HepG2 (cell line): Measurements from ENCODE around the gene ANXA6. TPM values are rescaled to one million over a fixed set of nuclear protein-coding genes. Genes with fewer than 3 reads are reported as not detected.

Experiments used
- ATAC-seq: fragments of 200-7000 bp; cut with Tn5 transposase; 3 replicates; pipeline ENCODE4 v1.9.1; 2020; ENCODE audit warnings: mild to moderate bottlenecking, moderate library complexity
- BruUV-seq: library from RNA; stranded (reverse); fragments of 400-500 nt; replicated peaks from 2 replicates; lab custom pipeline; 2021; lab: Mats Ljungman, UMichigan
- CTCF ChIA-PET: fragments of 300-600 bp; formaldehyde crosslinking; extraction: SDS; loops from one replicate; lab custom pipeline; 2021; ENCODE audit warnings: low total read pairs, inconsistent platforms, low intra/inter-chr PET ratio; lab: Yijun Ruan, JAX
- POLR2A ChIA-PET: fragments of 350-600 bp; sonication (Branson Sonifier 250); formaldehyde crosslinking; loops from one replicate; lab custom pipeline; 2020; ENCODE audit warnings: antibody characterized with exemption, inconsistent platforms; lab: Yijun Ruan, JAX
- DNase-seq: peaks from one replicate; pipeline ENCODE4 v3.0.0-alpha.2; 2015; ENCODE audit warnings: low spot score
- FAIRE-seq: peaks from 3 replicates; lab custom pipeline; 2011; peaks lifted over from hg19 to GRCh38; lab: Jason Lieb, UNC
- H2AFZ ChIP-seq: one replicate; pipeline ENCODE4 v1.6.1; 2011; ENCODE audit warnings: low read length, inconsistent platforms
- H3K27ac ChIP-seq: fragments of 300-600 bp; 3 replicates; pipeline ENCODE4 v1.8.0; 2011; ENCODE audit warnings: mixed run types, mild to moderate bottlenecking, mixed read lengths, low read length, inconsistent platforms; ENCODE audit not compliant: insufficient read depth; ENCODE audit errors: extremely low read length
- H3K27me3 ChIP-seq, 2 experiments: fragments of 200-600 bp in 1 of 2; 2 replicates in 1 of 2; 3 replicates in 1 of 2; pipeline versions ENCODE4 v1.6.0 to v1.8.0; 2011; ENCODE audit warnings: low read length in 2 of 2, mild to moderate bottlenecking in 2 of 2, moderate library complexity in 2 of 2, inconsistent platforms in 1 of 2; ENCODE audit not compliant: insufficient read depth in 2 of 2, control insufficient read depth in 1 of 2
- H3K36me3 ChIP-seq, 2 experiments: fragments of 200-600 bp in 1 of 2; replicated peaks in 1 of 2; 2 replicates in 1 of 2; 3 replicates in 1 of 2; pipeline versions ENCODE4 v1.5.1 to v1.8.0; 2011; ENCODE audit warnings: low read length in 2 of 2, inconsistent platforms in 1 of 2; ENCODE audit not compliant: insufficient read depth in 2 of 2, control insufficient read depth in 1 of 2
- H3K4me1 ChIP-seq: 2 replicates; pipeline ENCODE4 v1.5.1; 2012; ENCODE audit warnings: low read length, inconsistent platforms; ENCODE audit not compliant: insufficient read depth
- H3K4me2 ChIP-seq: 2 replicates; pipeline ENCODE4 v1.6.0; 2011; ENCODE audit warnings: low read depth, low read length, inconsistent platforms
- H3K4me3 ChIP-seq, 3 experiments: fragments of 200-600 bp in 1 of 3; sonication (generic), shearing (Covaris generic) in 1 of 3; replicated peaks in 1 of 3; 2 replicates each; pipeline ENCODE4 v1.5.1; 2011 to 2016; ENCODE audit warnings: low read length in 3 of 3, inconsistent platforms in 2 of 3, low read depth in 2 of 3, mild to moderate bottlenecking in 2 of 3, control low read depth in 1 of 3, mixed read lengths in 1 of 3; ENCODE audit not compliant: insufficient read depth in 1 of 3
- H3K79me2 ChIP-seq: one replicate; pipeline ENCODE4 v1.6.1; 2011; ENCODE audit warnings: low read length, inconsistent platforms; ENCODE audit not compliant: insufficient read depth
- H3K9ac ChIP-seq: 2 replicates; pipeline ENCODE4 v1.6.0; 2011; ENCODE audit warnings: mild to moderate bottlenecking, low read depth, low read length, inconsistent platforms; ENCODE audit not compliant: insufficient read depth
- H3K9me3 ChIP-seq: 2 replicates; pipeline ENCODE4 v1.5.1; 2012; ENCODE audit warnings: mild to moderate bottlenecking, low read length
- H4K20me1 ChIP-seq: 2 replicates; pipeline ENCODE4 v1.6.0; 2011; ENCODE audit warnings: inconsistent platforms, mild to moderate bottlenecking, low read length, moderate library complexity; ENCODE audit not compliant: insufficient read depth
- EEA1 ChIP-seq: sonication (generic); formaldehyde crosslinking; IDR thresholded peaks from 2 replicates; pipeline ENCODE4 v1.5.1; 2020; ENCODE audit warnings: mild to moderate bottlenecking, missing genetic modification reagents, borderline replicate concordance
- IRF2 ChIP-seq: IDR thresholded peaks from 2 replicates; pipeline ENCODE4 v1.6.1; 2018; ENCODE audit warnings: missing genetic modification reagents, missing compliant biosample characterization
- U2AF1 ChIP-seq: fragments of 200-400 bp; formaldehyde crosslinking; optimal IDR thresholded peaks from 2 replicates; pipeline ENCODE3; 2017; ENCODE audit warnings: mild to moderate bottlenecking, low read depth, low read length
- WIZ ChIP-seq: sonication (generic); formaldehyde crosslinking; IDR thresholded peaks from 2 replicates; pipeline ENCODE4 v1.5.1; 2020; ENCODE audit warnings: mild to moderate bottlenecking, missing genetic modification reagents
- ZMYM2 ChIP-seq: sonication (generic); formaldehyde crosslinking; IDR thresholded peaks from 2 replicates; pipeline ENCODE4 v1.8.0; 2022; ENCODE audit warnings: mild to moderate bottlenecking, missing genetic modification reagents
- ZNF253 ChIP-seq: sonication (generic); formaldehyde crosslinking; IDR thresholded peaks from 2 replicates; pipeline ENCODE4 v1.8.0; 2022; ENCODE audit warnings: mild to moderate bottlenecking, missing genetic modification reagents, borderline replicate concordance
- ZNF329 ChIP-seq: sonication (generic); formaldehyde crosslinking; IDR thresholded peaks from 2 replicates; pipeline ENCODE4 v1.9.0; 2021; ENCODE audit warnings: low read depth, mild to moderate bottlenecking, missing genetic modification reagents
- ZNF441 ChIP-seq: sonication (generic); formaldehyde crosslinking; IDR thresholded peaks from 2 replicates; pipeline ENCODE4 v1.7.0; 2021; ENCODE audit warnings: missing genetic modification reagents, borderline replicate concordance
- ZNF605 ChIP-seq: sonication (generic); formaldehyde crosslinking; IDR thresholded peaks from 2 replicates; pipeline ENCODE4 v1.8.0; 2022; ENCODE audit warnings: mild to moderate bottlenecking, missing genetic modification reagents
- ZNF619 ChIP-seq: sonication (generic); formaldehyde crosslinking; IDR thresholded peaks from 2 replicates; pipeline ENCODE4 v1.4.0; 2020; ENCODE audit warnings: mild to moderate bottlenecking, missing genetic modification reagents
- ZNF841 ChIP-seq: sonication (generic); formaldehyde crosslinking; IDR thresholded peaks from 2 replicates; pipeline ENCODE4 v1.8.1; 2023; ENCODE audit warnings: missing genetic modification reagents, borderline replicate concordance
- WGBS: methylation state at CpG from one replicate; pipeline ENCODE4 v1.1.6; 2017; ENCODE audit warnings: low lambda C conversion rate; 5-methylcytosine and 5-hydroxymethylcytosine counted together
- in situ Hi-C: cut with HindIII; loops from 2 replicates; pipeline ENCODE4 v1.10.0; 2017; ENCODE audit warnings: low pct_unique_long_range_greater_than_20kb; ENCODE audit not compliant: extremely low pct_ligation_motif_present
- intact Hi-C: fragments of 100-400 bp; cut with micrococcal nuclease; formaldehyde crosslinking; loops from one replicate; pipeline ENCODE4 v1.10.0; 2022; ENCODE audit not compliant: unreplicated experiment
- polyA plus RNA-seq, 8 experiments: library from polyadenylated mRNA; depleted of rRNA in 3 of 8; stranded (reverse) in 7 of 8; unstranded in 1 of 8; fragments of >200 nt; fragmentation: Illumina TruSeq in 4 of 8; extraction: Trizol in 4 of 8; gene quantifications; 2 replicates each; pipeline versions ENCODE4 v1.2.1 to v1.2.3, GENCODE V29; 2011 to 2016; ENCODE audit warnings: low read depth in 4 of 8, missing spikeins in 1 of 8, mixed read lengths in 1 of 8; ENCODE audit not compliant: insufficient read depth in 1 of 8
- total RNA-seq, 5 experiments: library from RNA; depleted of rRNA; stranded (reverse); fragments of >200 nt; fragmentation: Illumina TruSeq; extraction: Trizol; gene quantifications; 2 replicates each; pipeline ENCODE4 v1.2.3, GENCODE V29; 2016; ENCODE audit warnings: low read depth in 1 of 5
- TF ChIP-seq, protein P1 (sequence below), 2 experiments: sonication (generic) in 1 of 2; formaldehyde crosslinking in 1 of 2; IDR thresholded peaks; 2 replicates each; pipeline versions ENCODE4 v1.6.1 to v1.9.0; 2014 to 2022; ENCODE audit warnings: antibody characterized with exemption in 1 of 2, borderline replicate concordance in 1 of 2, inconsistent platforms in 1 of 2, low read depth in 1 of 2, missing genetic modification reagents in 1 of 2
- TF ChIP-seq, protein P2 (sequence below): IDR thresholded peaks from 2 replicates; pipeline ENCODE4 v1.6.1; 2016; ENCODE audit warnings: missing compliant biosample characterization, missing genetic modification reagents, borderline replicate concordance

ANXA6 gene
- total and polyA plus RNA-seq, 2 of the 13 experiments (the other 11 are each of a cell fraction or from before 2014, with no cell fraction given): 103 to 125 TPM

DNA sequence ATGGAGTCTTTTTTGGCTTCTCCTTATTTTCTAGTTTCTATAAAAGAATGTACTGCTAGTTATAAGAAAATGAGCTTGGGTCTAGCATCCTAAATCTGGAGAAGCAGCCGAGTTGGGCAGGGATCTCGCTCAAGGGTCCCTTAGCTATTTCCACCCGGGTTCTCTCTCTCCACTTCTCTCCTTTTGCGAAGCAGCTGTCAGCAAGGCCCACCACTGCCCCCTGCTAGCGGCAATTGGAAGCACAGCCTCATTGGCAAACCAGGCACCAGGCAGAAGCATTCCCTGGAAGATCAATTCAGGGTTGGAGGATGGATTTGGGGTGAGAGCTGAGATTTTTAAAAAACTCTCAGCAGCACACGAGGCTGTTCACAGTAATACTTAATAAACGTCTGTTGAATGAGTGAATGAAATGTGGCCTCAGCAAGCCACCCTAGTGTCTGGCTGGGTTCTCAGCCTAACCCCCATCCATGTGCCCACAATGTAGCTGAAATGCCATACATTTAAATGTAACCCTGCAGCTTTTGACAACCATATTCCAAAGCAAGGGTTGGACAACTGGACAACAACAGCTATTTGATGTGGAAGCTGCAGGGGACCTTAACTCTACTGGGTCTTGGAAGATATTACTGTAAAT, 42.2 kb downstream of the ANXA6 start (continued):
- TF ChIP-seq, protein P1, sequence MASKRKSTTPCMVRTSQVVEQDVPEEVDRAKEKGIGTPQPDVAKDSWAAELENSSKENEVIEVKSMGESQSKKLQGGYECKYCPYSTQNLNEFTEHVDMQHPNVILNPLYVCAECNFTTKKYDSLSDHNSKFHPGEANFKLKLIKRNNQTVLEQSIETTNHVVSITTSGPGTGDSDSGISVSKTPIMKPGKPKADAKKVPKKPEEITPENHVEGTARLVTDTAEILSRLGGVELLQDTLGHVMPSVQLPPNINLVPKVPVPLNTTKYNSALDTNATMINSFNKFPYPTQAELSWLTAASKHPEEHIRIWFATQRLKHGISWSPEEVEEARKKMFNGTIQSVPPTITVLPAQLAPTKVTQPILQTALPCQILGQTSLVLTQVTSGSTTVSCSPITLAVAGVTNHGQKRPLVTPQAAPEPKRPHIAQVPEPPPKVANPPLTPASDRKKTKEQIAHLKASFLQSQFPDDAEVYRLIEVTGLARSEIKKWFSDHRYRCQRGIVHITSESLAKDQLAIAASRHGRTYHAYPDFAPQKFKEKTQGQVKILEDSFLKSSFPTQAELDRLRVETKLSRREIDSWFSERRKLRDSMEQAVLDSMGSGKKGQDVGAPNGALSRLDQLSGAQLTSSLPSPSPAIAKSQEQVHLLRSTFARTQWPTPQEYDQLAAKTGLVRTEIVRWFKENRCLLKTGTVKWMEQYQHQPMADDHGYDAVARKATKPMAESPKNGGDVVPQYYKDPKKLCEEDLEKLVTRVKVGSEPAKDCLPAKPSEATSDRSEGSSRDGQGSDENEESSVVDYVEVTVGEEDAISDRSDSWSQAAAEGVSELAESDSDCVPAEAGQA (IDR thresholded peaks at IDR 0.05; ENCODE audit: low read depth): no peak
- TF ChIP-seq, protein P1 (CRISPR knock-in tag; IDR thresholded peaks at IDR 0.05; ENCODE audit: borderline replicate concordance): no peak
- TF ChIP-seq IRF2 (CRISPR knock-in tag): peak; percentile 37; the same call in 1 of the 2 replicates
- TF ChIP-seq, all 625 proteins: peak for 16

DNA sequence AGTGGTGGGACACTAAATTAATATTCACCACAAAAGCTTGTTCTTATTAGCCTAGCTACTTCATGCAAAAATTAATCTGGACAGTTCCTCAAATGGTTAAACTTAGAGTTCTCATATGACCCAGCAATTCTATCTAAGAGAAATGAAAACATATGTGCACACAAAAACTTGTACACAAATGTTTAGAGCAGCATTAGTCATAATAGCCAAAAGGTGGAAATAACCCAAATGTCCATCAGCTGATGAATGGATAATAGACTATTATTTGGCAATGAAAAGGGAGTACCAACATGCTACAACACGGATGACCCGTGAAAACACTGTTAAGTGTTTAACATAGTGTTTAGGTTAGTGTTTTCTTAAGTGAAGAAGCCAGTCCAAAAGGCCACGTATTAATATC, 43.9 kb downstream of the ANXA6 start:
- BruUV-seq: no TSS peak
- in situ Hi-C loops (no loop called here), intact Hi-C loops (no loop called here)
- no peak for ATAC-seq
- Histone ChIP-seq H3K27me3 (no peaks in the 10 kb centered on the region; a peak in 1 of 5 replicates), H4K20me1 (no peaks in the 10 kb centered on the region), H3K4me3 (no peak overlapping the region), H3K27ac (no peak overlapping the region), H3K36me3 (peaks cover 12 to 51% of the 10 kb centered on the region in 2 experiments; a peak in 4 of 5 replicates), H2AFZ (no peak overlapping the region), H3K79me2 (no peaks in the 10 kb centered on the region), H3K4me2 (no peak overlapping the region), H3K4me1 (no peaks in the 10 kb centered on the region), H3K9me3 (no peaks in the 10 kb centered on the region), H3K9ac (no peak overlapping the region)
- CTCF ChIA-PET: interaction anchor here (2.9 to 3.9 kb wide), 2 partner anchors 62 to 111 kb away, joined by 19 to 62 read pairs; no protein-coding TSS in a partner anchor
- 84% methylated on average over 3 of the region's 3 CpGs for WGBS
- no peak for FAIRE-seq
- no peak for DNase-seq
- POLR2A ChIA-PET: no interaction called here
- TF ChIP-seq U2AF1 (no peak), EEA1 (CRISPR knock-in tag) (no peak), ZNF605 (no peak), ZNF441 (no peak), ZNF619 (no peak), ZMYM2 (CRISPR knock-in tag) (no peak), ZNF253 (CRISPR knock-in tag) (no peak), WIZ (no peak), ZNF329 (CRISPR knock-in tag) (no peak), ZNF841 (CRISPR knock-in tag) (no peak)
- TF ChIP-seq, protein P2, sequence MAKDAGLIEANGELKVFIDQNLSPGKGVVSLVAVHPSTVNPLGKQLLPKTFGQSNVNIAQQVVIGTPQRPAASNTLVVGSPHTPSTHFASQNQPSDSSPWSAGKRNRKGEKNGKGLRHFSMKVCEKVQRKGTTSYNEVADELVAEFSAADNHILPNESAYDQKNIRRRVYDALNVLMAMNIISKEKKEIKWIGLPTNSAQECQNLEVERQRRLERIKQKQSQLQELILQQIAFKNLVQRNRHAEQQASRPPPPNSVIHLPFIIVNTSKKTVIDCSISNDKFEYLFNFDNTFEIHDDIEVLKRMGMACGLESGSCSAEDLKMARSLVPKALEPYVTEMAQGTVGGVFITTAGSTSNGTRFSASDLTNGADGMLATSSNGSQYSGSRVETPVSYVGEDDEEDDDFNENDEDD: no peak
